ENCODE data around the gene RBPJ. TPM values are rescaled to one million over a fixed set of nuclear protein-coding genes. Genes with fewer than 3 reads are reported as not detected.
A peak's percentile ranks its signal among the peaks of the same experiment; 100 is the strongest.

The RBPJ gene
- total RNA-seq, 2 donors from 2014 or later, result 32.7 to 37.9 TPM

DNA sequence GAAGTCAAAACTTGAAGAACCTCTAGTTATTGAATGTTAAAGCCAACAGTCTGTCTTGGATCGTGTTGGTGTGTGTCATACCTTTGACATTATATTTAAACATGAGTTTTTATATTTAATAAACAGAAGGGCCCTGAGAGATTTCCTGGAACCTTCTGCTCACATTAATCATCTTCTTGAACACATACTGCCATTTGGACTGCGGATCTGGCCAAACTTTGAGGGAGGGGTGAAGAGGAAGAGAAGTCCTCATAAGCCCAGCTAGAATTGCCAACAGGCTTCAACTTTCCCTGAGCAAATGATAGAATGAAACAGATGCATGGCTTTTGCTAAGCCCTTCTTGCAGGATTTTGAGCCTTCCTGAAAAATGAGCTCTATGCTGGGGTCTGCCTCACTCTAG, 142.1 kb downstream of the RBPJ start:
- no peaks in the 10 kb centered on the region for H3K27me3 ChIP-seq
- no peaks in the 10 kb centered on the region for H3K36me3 ChIP-seq (replicated peaks in 1 of 2; ENCODE audit: insufficient read depth in 1 of 2, low read depth in 2 of 2)
- 27 to 63% methylated on average over 2 of the region's 2 CpGs for WGBS, 2 donors
- H3K9me3 ChIP-seq, result no peaks in the 10 kb centered on the region
- peak in 1 of 4 donors; percentile 16 for DNase-seq
- no peak for ATAC-seq
- no peaks in the 10 kb centered on the region for H3K4me1 ChIP-seq
- peak overlapping the region in 1 of 4 donors; percentile 8 for H3K27ac ChIP-seq
- TF ChIP-seq POLR2A (IDR thresholded peaks at IDR 0.05), result no peak
- TF ChIP-seq, protein P1, sequence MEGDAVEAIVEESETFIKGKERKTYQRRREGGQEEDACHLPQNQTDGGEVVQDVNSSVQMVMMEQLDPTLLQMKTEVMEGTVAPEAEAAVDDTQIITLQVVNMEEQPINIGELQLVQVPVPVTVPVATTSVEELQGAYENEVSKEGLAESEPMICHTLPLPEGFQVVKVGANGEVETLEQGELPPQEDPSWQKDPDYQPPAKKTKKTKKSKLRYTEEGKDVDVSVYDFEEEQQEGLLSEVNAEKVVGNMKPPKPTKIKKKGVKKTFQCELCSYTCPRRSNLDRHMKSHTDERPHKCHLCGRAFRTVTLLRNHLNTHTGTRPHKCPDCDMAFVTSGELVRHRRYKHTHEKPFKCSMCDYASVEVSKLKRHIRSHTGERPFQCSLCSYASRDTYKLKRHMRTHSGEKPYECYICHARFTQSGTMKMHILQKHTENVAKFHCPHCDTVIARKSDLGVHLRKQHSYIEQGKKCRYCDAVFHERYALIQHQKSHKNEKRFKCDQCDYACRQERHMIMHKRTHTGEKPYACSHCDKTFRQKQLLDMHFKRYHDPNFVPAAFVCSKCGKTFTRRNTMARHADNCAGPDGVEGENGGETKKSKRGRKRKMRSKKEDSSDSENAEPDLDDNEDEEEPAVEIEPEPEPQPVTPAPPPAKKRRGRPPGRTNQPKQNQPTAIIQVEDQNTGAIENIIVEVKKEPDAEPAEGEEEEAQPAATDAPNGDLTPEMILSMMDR (IDR thresholded peaks at IDR 0.05), result no peak
- intact Hi-C loops (cut with DNase I), result no loop called here
- H3K4me3 ChIP-seq, result no peak overlapping the region

DNA sequence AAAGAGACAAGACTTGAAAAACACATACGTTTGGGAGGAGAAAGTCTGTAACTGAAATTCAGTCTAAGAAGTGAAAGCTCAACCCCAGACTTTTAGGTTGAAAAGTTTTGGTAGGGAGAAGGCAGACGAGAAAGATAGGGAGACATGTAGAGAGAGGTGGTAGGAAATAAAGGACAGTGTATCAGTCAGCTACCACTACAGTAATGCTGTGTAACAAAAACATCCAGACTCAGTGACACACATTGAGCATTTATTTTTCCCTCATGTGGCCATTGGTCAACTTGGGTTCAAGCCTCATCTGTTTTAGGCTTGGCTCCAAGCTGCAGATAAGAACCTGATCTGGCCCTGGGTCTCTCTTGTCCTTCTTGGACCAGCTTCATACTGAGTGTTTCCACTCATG, 142.6 kb downstream of the RBPJ start:
- TF ChIP-seq, protein P1 (IDR thresholded peaks at IDR 0.05), result no peak
- TF ChIP-seq POLR2A (IDR thresholded peaks at IDR 0.05), result no peak
- Histone ChIP-seq H3K9me3 (no peaks in the 10 kb centered on the region), H3K4me3 (no peak overlapping the region), H3K27ac (peak overlapping the region in 1 of 4 donors; percentile 8), H3K36me3 (replicated peaks in 1 of 2; ENCODE audit: insufficient read depth in 1 of 2, low read depth in 2 of 2) (no peaks in the 10 kb centered on the region), H3K27me3 (no peaks in the 10 kb centered on the region), H3K4me1 (peaks cover 3% of the 10 kb centered on the region)
- intact Hi-C loops (cut with DNase I), result no loop called here
- no peak for ATAC-seq
- no peak for DNase-seq
- WGBS, 2 donors, result 92 to 98% methylated on average over 2 of the region's 2 CpGs

DNA sequence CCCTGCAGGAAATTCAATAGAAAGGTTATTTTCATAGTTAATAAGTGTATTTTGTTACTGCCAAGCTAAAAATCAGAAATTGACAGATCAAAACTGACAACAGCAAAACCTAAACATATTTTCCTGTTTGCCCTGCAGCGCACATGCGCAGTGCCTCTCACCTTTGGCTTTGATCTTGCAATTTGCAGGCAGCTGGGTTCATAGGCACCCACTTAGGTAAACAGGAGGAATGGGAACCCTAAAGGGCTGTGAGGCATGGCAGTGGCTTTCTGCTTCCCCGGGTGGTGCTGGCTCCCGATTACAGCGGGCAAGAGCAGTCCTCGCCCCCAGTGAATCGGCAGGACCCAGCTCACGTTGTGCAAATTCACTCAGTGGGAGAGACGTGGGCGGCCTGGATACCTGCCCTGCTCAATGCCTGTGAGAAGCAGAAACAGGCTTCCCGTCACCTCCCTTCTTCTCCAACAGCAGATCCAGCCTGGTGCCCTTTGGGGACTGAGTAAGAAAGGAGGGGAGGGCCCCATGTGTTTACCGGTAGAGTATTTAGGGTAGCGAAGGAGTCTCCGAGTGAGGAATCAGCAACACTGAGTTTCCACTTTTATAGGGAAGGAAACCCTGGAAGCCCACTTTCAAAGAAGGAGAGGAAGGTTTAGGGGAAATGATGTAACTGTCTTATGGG, 143.7 kb downstream of the RBPJ start:
- H3K4me3 ChIP-seq, result no peak overlapping the region
- intact Hi-C loops (cut with DNase I), result no loop called here
- H3K4me1 ChIP-seq, result peaks cover 11% of the 10 kb centered on the region
- 90 to 96% methylated on average over 14 of the region's 14 CpGs for WGBS, 2 donors
- no peak for ATAC-seq
- H3K9me3 ChIP-seq, result no peaks in the 10 kb centered on the region
- no peaks in the 10 kb centered on the region for H3K27me3 ChIP-seq
- no peak overlapping the region for H3K27ac ChIP-seq
- no peaks in the 10 kb centered on the region for H3K36me3 ChIP-seq (replicated peaks in 1 of 2; ENCODE audit: insufficient read depth in 1 of 2, low read depth in 2 of 2)
- no peak for DNase-seq
- TF ChIP-seq POLR2A (IDR thresholded peaks at IDR 0.05), result no peak
- TF ChIP-seq, protein P1 (IDR thresholded peaks at IDR 0.05), result no peak

DNA sequence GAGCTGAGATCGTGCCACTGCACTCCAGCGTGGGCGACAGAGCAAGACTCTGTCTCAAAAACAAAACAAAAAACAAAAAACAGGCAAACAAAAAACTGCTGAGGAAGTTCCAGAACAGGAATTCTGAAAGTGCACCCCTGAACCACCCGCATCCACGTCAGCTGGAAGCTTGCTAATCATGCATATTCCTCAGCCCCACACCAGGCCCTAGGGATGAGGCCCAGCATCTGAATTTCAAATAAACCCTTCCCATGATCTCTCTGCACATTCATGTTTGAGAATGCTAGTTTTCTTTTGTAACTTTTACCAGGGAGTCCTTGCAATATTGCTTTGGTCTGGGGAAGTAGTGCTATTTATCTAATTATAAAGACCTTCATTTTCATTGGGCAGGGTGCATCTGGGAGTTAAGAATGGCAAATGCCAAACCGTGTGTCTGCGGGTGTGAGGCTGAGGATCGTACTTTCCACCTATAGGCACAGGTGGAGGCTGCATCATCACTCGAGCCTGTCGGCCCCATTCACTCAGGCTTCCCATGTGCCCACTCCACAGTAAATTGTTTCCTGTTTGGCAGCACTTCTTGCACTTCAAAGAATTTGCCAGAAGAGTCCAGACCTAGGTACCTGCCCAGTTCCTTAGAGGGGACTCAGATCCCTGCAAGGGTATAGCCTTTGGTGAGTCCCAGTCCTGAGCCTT, 145.9 kb downstream of the RBPJ start:
- Histone ChIP-seq H3K9me3 (no peaks in the 10 kb centered on the region), H3K27me3 (no peaks in the 10 kb centered on the region), H3K4me1 (peaks cover 11% of the 10 kb centered on the region), H3K27ac (no peak overlapping the region), H3K4me3 (no peak overlapping the region), H3K36me3 (replicated peaks in 1 of 2; ENCODE audit: insufficient read depth in 1 of 2, low read depth in 2 of 2) (no peaks in the 10 kb centered on the region)
- intact Hi-C loops (cut with DNase I), result no loop called here
- no peak for TF ChIP-seq POLR2A (IDR thresholded peaks at IDR 0.05)
- TF ChIP-seq, protein P1 (IDR thresholded peaks at IDR 0.05), result no peak
- 92 to 94% methylated on average over 10 of the region's 10 CpGs for WGBS, 2 donors
- DNase-seq (no peak), ATAC-seq (no peak)

Data from body of pancreas (tissue), 4 donors.